Breast epithelium (tissue), 4 donors: ENCODE data around the gene ADM2. TPM values are rescaled to one million over a fixed set of nuclear protein-coding genes. Genes with fewer than 3 reads are reported as not detected.

Source experiments
- DNase-seq, 2 donors: peaks; one replicate each; pipeline ENCODE4 v3.0.0-alpha.2; 2019; ENCODE audit warnings: low spot score in 2 of 2
- H3K27ac ChIP-seq, 2 donors: fragments of 200-600 bp; sonication (generic) in 1 of 2; one replicate each; pipeline ENCODE4 v1.5.1; 2016 to 2019; ENCODE audit warnings: mild to moderate bottlenecking in 1 of 2
- H3K27me3 ChIP-seq, 2 donors: fragments of 200-600 bp; sonication (generic) in 1 of 2; one replicate each; pipeline versions ENCODE4 v1.5.1 to v1.6.0; 2017 to 2019; ENCODE audit warnings: control low read depth in 1 of 2, mild to moderate bottlenecking in 1 of 2
- H3K36me3 ChIP-seq: fragments of 200-600 bp; one replicate; pipeline ENCODE4 v1.5.1; 2019
- H3K4me1 ChIP-seq, 2 donors: fragments of 200-600 bp; sonication (generic); one replicate each; pipeline ENCODE4 v1.5.1; 2016 to 2019; ENCODE audit warnings: control low read depth in 1 of 2
- H3K4me3 ChIP-seq, 3 donors: fragments of 200-600 bp; sonication (generic); 1 replicate in 2 of 3; 2 replicates in 1 of 3; pipeline ENCODE4 v1.5.1; 2016 to 2019; ENCODE audit warnings: mild to moderate bottlenecking in 3 of 3, moderate library complexity in 2 of 3
- H3K9me3 ChIP-seq, 2 donors: fragments of 200-600 bp; sonication (generic) in 1 of 2; one replicate each; pipeline ENCODE4 v1.5.1; 2016 to 2019; ENCODE audit warnings: control low read depth in 1 of 2
- POLR2A ChIP-seq: fragments of 450-650 bp; IDR thresholded peaks from one replicate; pipeline ENCODE4 v1.6.1; 2016; ENCODE audit warnings: antibody characterized with exemption, mild to moderate bottlenecking, moderate library complexity
- POLR2AphosphoS5 ChIP-seq, 3 donors: sonication (generic); formaldehyde crosslinking; IDR thresholded peaks; one replicate each; pipeline ENCODE4 v1.6.1; 2017; ENCODE audit warnings: antibody characterized with exemption in 3 of 3
- intact Hi-C: fragments of 100-400 bp; cut with DNase I; formaldehyde crosslinking; loops from one replicate; pipeline ENCODE4 v1.15.1; 2023; ENCODE audit warnings: low total_unique reads
- total RNA-seq, 3 donors: library from RNA; depleted of rRNA; stranded (reverse); fragments of >200 nt; gene quantifications; one replicate each; pipeline ENCODE4 v1.1.0, GENCODE V29; 2016
- TF ChIP-seq, protein P1 (sequence below), 3 donors: fragments of 450-650 bp; IDR thresholded peaks; one replicate each; pipeline ENCODE4 v1.5.1; 2016 to 2017; ENCODE audit warnings: antibody characterized with exemption in 3 of 3, mild to moderate bottlenecking in 3 of 3, moderate library complexity in 3 of 3

Gene ADM2
- total RNA-seq, 3 donors from 2014 or later, result 0.59 to 0.98 TPM; not detected in 1

DNA sequence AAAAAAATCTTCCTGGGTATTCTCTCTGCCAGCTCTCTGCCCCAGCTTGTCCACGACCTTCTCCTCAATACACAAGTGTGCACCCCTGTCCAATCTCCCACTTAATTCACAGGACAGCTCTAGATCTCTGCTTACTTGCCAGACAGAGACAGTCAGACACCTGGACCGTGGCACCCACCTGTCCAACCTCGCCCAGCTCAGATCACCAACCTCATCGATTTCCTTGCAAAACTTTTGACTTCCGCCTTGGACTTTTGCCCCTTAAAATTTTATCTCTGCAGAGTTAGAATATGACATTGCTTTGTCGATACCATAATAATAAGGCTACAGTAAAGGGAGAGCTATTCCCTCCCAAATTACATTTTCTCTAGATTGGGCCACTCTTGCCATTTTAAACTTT lies 15.8 kb downstream of the ADM2 start:
- no peak for TF ChIP-seq POLR2AphosphoS5 (IDR thresholded peaks at IDR 0.05)
- TF ChIP-seq POLR2A, result no peak
- TF ChIP-seq, protein P1, sequence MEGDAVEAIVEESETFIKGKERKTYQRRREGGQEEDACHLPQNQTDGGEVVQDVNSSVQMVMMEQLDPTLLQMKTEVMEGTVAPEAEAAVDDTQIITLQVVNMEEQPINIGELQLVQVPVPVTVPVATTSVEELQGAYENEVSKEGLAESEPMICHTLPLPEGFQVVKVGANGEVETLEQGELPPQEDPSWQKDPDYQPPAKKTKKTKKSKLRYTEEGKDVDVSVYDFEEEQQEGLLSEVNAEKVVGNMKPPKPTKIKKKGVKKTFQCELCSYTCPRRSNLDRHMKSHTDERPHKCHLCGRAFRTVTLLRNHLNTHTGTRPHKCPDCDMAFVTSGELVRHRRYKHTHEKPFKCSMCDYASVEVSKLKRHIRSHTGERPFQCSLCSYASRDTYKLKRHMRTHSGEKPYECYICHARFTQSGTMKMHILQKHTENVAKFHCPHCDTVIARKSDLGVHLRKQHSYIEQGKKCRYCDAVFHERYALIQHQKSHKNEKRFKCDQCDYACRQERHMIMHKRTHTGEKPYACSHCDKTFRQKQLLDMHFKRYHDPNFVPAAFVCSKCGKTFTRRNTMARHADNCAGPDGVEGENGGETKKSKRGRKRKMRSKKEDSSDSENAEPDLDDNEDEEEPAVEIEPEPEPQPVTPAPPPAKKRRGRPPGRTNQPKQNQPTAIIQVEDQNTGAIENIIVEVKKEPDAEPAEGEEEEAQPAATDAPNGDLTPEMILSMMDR (IDR thresholded peaks at IDR 0.05), result no peak
- DNase-seq, result no peak
- Histone ChIP-seq H3K4me1 (no peaks in the 10 kb centered on the region), H3K36me3 (no peaks in the 10 kb centered on the region), H3K9me3 (no peaks in the 10 kb centered on the region), H3K4me3 (no peak overlapping the region), H3K27ac (no peak overlapping the region), H3K27me3 (no peaks in the 10 kb centered on the region)
- intact Hi-C loops, result no loop called here

GRCh38 chr22:50498322-50498890 lies 17.1 kb downstream of the ADM2 start:
- intact Hi-C loops, result no loop called here
- no peaks in the 10 kb centered on the region for H3K4me1 ChIP-seq

DNA sequence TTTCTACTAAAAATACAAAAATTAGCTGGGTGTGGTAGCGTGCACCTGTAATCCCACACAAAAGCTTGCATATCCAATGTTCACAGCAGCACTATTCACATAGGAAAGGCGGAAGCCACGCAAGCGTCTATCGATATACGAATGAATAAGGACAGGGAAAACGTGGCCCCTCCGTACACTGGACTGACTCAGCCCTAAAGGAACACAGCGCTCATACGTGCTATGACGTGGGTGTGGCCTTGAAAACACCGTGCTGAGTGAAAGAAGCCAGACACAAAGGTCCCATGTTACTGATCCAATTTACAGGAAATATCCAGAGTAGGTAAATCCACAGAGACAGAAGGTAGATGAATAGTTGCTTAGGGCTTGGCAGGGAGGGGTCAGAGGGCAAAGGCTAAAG lies 19.1 kb downstream of the ADM2 start:
- no peak overlapping the region for H3K27ac ChIP-seq
- no peaks in the 10 kb centered on the region for H3K9me3 ChIP-seq
- DNase-seq, result no peak
- H3K4me3 ChIP-seq, result no peak overlapping the region
- no peaks in the 10 kb centered on the region for H3K27me3 ChIP-seq
- H3K36me3 ChIP-seq, result no peaks in the 10 kb centered on the region
- intact Hi-C loops, result loop anchor here (10.0 kb wide), 1 partner anchor 246 kb away; the partner anchor contains the start of gene HDAC10
- TF ChIP-seq, protein P1 (IDR thresholded peaks at IDR 0.05), result no peak
- TF ChIP-seq POLR2AphosphoS5 (IDR thresholded peaks at IDR 0.05) (no peak), POLR2A (no peak)
- H3K4me1 ChIP-seq, result no peaks in the 10 kb centered on the region

More at GRCh38 chr22:50498322-50498890, 17.1 kb downstream of the ADM2 start:
- Histone ChIP-seq H3K36me3 (no peaks in the 10 kb centered on the region), H3K27ac (no peak overlapping the region), H3K9me3 (no peaks in the 10 kb centered on the region), H3K4me3 (no peak overlapping the region), H3K27me3 (no peaks in the 10 kb centered on the region)
- TF ChIP-seq POLR2A (no peak), POLR2AphosphoS5 (IDR thresholded peaks at IDR 0.05) (no peak)
- TF ChIP-seq, protein P1 (IDR thresholded peaks at IDR 0.05), result peak; percentile 7 to 52 (median 45)
- no peak for DNase-seq

GRCh38 chr22:50502096-50502495 lies 20.8 kb downstream of the ADM2 start:
- DNase-seq, result no peak
- H3K36me3 ChIP-seq, result no peaks in the 10 kb centered on the region
- H3K27me3 ChIP-seq, result no peaks in the 10 kb centered on the region
- intact Hi-C loops, result loop anchor here (10.0 kb wide), 1 partner anchor 247 kb away; the partner anchor contains the start of gene HDAC10
- TF ChIP-seq POLR2AphosphoS5 (IDR thresholded peaks at IDR 0.05), result no peak
- TF ChIP-seq, protein P1 (IDR thresholded peaks at IDR 0.05), result no peak
- no peak for TF ChIP-seq POLR2A
- H3K27ac ChIP-seq, result no peak overlapping the region
- peaks cover 0 to 9% of the 10 kb centered on the region in 2 donors for H3K4me1 ChIP-seq
- H3K9me3 ChIP-seq, result no peaks in the 10 kb centered on the region
- no peak overlapping the region for H3K4me3 ChIP-seq

DNA sequence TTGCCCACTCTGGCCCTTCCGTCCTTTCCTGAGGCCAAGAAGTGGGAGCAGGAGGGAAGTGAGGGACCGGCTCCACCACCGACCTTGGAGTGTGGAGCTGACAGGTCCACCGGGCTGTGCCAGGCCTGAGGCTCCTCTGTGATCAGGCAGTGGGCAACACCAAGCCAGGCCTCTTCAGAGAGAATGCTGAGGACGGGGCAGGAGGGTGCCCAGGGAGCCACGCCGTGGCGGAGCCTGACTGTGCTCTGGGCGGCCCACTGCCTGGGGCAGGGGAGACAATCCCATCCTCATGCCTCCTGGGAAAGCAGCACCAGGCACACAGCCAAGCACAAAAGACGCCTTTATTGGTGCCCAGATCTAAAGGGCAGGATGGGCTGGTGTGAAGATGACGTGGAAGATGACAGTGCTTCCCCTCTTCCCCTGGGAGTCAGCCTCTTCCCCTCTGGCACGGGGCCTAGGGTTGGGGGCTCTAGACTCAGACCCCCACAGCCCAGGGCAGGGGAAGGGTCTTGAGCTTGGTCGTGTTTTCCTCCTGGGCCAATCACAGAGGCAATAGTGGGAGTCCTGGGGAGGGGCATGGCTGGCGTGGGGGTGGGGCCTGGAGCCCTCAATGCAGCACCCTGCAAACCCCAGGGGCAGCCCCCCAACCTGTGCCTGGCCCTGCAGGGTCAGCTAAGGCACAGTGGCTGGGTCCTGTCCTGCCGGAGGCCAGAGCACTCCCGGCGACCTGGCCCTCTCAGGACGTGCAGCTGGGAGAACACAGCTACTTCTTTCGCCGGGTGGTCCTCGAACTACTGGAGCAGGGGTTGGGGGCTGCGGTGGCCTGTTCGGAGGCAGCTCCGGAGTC lies 21.5 kb downstream of the ADM2 start:
- Histone ChIP-seq H3K36me3 (no peaks in the 10 kb centered on the region), H3K27ac (no peak overlapping the region), H3K9me3 (no peaks in the 10 kb centered on the region), H3K27me3 (no peaks in the 10 kb centered on the region), H3K4me3 (no peak overlapping the region), H3K4me1 (peaks cover 0 to 9% of the 10 kb centered on the region in 2 donors)
- TF ChIP-seq POLR2AphosphoS5 (IDR thresholded peaks at IDR 0.05), result no peak
- TF ChIP-seq POLR2A, result no peak
- TF ChIP-seq, protein P1 (IDR thresholded peaks at IDR 0.05), result no peak
- DNase-seq, result no peak
- intact Hi-C loops, result loop anchor here (10.0 kb wide), 1 partner anchor 248 kb away; the partner anchor contains the start of gene HDAC10
